IPS-20b (cell line): ENCODE measurements around the gene SNU13.

Experiments used
- H3K27ac ChIP-seq: one replicate; pipeline ENCODE4 v1.5.1; 2013; ENCODE audit warnings: low read length
- H3K27me3 ChIP-seq: 2 replicates; pipeline ENCODE4 v1.6.1; 2013; ENCODE audit warnings: mild to moderate bottlenecking, low read length, inconsistent platforms; ENCODE audit not compliant: insufficient read depth
- H3K36me3 ChIP-seq: 2 replicates; pipeline ENCODE4 v1.6.1; 2013; ENCODE audit warnings: low read depth, mild to moderate bottlenecking, inconsistent platforms, low read length, moderate library complexity; ENCODE audit not compliant: insufficient read depth
- H3K4me1 ChIP-seq: 2 replicates; pipeline ENCODE4 v1.6.1; 2013; ENCODE audit warnings: mild to moderate bottlenecking, control low read depth, inconsistent platforms, low read length, moderate library complexity; ENCODE audit not compliant: insufficient read depth
- H3K4me3 ChIP-seq: 2 replicates; pipeline ENCODE4 v1.5.1; 2013; ENCODE audit warnings: mild to moderate bottlenecking, low read length, inconsistent platforms
- H3K9ac ChIP-seq: 2 replicates; pipeline ENCODE4 v1.6.1; 2013; ENCODE audit warnings: low read depth, mild to moderate bottlenecking, inconsistent platforms, low read length, moderate library complexity
- H3K9me3 ChIP-seq: 2 replicates; pipeline ENCODE4 v1.6.1; 2013; ENCODE audit warnings: mild to moderate bottlenecking, low read depth, low read length, inconsistent platforms; ENCODE audit not compliant: insufficient read depth

Gene SNU13

GRCh38 chr22:41659941-41660340, 28.7 kb downstream of the SNU13 start:
- no peak overlapping the region for H3K27ac ChIP-seq
- no peak overlapping the region for H3K9ac ChIP-seq
- no peaks in the 10 kb centered on the region for H3K27me3 ChIP-seq
- H3K4me3 ChIP-seq: no peak overlapping the region
- H3K9me3 ChIP-seq: no peaks in the 10 kb centered on the region
- H3K36me3 ChIP-seq: peaks cover 100% of the 10 kb centered on the region
- H3K4me1 ChIP-seq: no peaks in the 10 kb centered on the region

- H3K4me1 ChIP-seq: no peaks in the 10 kb centered on the region
- no peak overlapping the region for H3K9ac ChIP-seq
- no peaks in the 10 kb centered on the region for H3K9me3 ChIP-seq
- no peak overlapping the region for H3K27ac ChIP-seq
- no peaks in the 10 kb centered on the region for H3K27me3 ChIP-seq
- H3K4me3 ChIP-seq: no peak overlapping the region
- H3K36me3 ChIP-seq: peaks cover 100% of the 10 kb centered on the region
Measured at GRCh38 chr22:41658869-41659268, 29.8 kb downstream of the SNU13 start.

GRCh38 chr22:41657709-41658108, 31.0 kb downstream of the SNU13 start:
- Histone ChIP-seq H3K36me3 (peaks cover 100% of the 10 kb centered on the region), H3K9ac (no peak overlapping the region), H3K27ac (no peak overlapping the region), H3K4me1 (no peaks in the 10 kb centered on the region), H3K4me3 (no peak overlapping the region), H3K9me3 (no peaks in the 10 kb centered on the region), H3K27me3 (no peaks in the 10 kb centered on the region)

GRCh38 chr22:41656556-41656955, 32.1 kb downstream of the SNU13 start:
- Histone ChIP-seq H3K4me1 (no peaks in the 10 kb centered on the region), H3K9me3 (no peaks in the 10 kb centered on the region), H3K36me3 (peaks cover 100% of the 10 kb centered on the region), H3K27ac (no peak overlapping the region), H3K9ac (no peak overlapping the region), H3K4me3 (no peak overlapping the region), H3K27me3 (no peaks in the 10 kb centered on the region)

GRCh38 chr22:41654322-41654721, 34.3 kb downstream of the SNU13 start:
- peaks cover 98% of the 10 kb centered on the region for H3K36me3 ChIP-seq
- no peak overlapping the region for H3K9ac ChIP-seq
- no peak overlapping the region for H3K4me3 ChIP-seq
- H3K27ac ChIP-seq: no peak overlapping the region
- H3K27me3 ChIP-seq: no peaks in the 10 kb centered on the region
- no peaks in the 10 kb centered on the region for H3K9me3 ChIP-seq
- H3K4me1 ChIP-seq: no peaks in the 10 kb centered on the region

GRCh38 chr22:41650821-41651220, 37.8 kb downstream of the SNU13 start:
- Histone ChIP-seq H3K4me1 (no peaks in the 10 kb centered on the region), H3K36me3 (peaks cover 96% of the 10 kb centered on the region), H3K9ac (no peak overlapping the region), H3K9me3 (no peaks in the 10 kb centered on the region), H3K27me3 (no peaks in the 10 kb centered on the region), H3K27ac (no peak overlapping the region), H3K4me3 (no peak overlapping the region)

- Histone ChIP-seq H3K4me3 (no peak overlapping the region), H3K36me3 (peaks cover 96% of the 10 kb centered on the region), H3K27ac (no peak overlapping the region), H3K4me1 (no peaks in the 10 kb centered on the region), H3K9ac (no peak overlapping the region), H3K27me3 (no peaks in the 10 kb centered on the region), H3K9me3 (no peaks in the 10 kb centered on the region)
Measured at GRCh38 chr22:41650229-41650628, 38.4 kb downstream of the SNU13 start.

GRCh38 chr22:41648432-41648831, 40.2 kb downstream of the SNU13 start:
- Histone ChIP-seq H3K36me3 (peaks cover 92% of the 10 kb centered on the region), H3K4me3 (no peak overlapping the region), H3K4me1 (no peaks in the 10 kb centered on the region)

GRCh38 chr22:41647771-41648170, 40.9 kb downstream of the SNU13 start:
- Histone ChIP-seq H3K4me3 (no peak overlapping the region), H3K9me3 (no peaks in the 10 kb centered on the region), H3K36me3 (peaks cover 92% of the 10 kb centered on the region), H3K27me3 (no peaks in the 10 kb centered on the region), H3K27ac (no peak overlapping the region), H3K9ac (no peak overlapping the region), H3K4me1 (no peaks in the 10 kb centered on the region)

More at GRCh38 chr22:41648432-41648831, 40.2 kb downstream of the SNU13 start:
- Histone ChIP-seq H3K9ac (no peak overlapping the region), H3K27ac (no peak overlapping the region), H3K9me3 (no peaks in the 10 kb centered on the region), H3K27me3 (no peaks in the 10 kb centered on the region)

GRCh38 chr22:41642331-41643110, 46.1 kb downstream of the SNU13 start:
- Histone ChIP-seq H3K27ac (no peak overlapping the region), H3K4me1 (no peaks in the 10 kb centered on the region), H3K27me3 (no peaks in the 10 kb centered on the region), H3K9ac (no peak overlapping the region), H3K4me3 (no peak overlapping the region), H3K9me3 (no peaks in the 10 kb centered on the region), H3K36me3 (peaks cover 96% of the 10 kb centered on the region)

GRCh38 chr22:41641854-41642253, 46.8 kb downstream of the SNU13 start:
- H3K9ac ChIP-seq: no peak overlapping the region
- H3K27ac ChIP-seq: no peak overlapping the region
- no peaks in the 10 kb centered on the region for H3K4me1 ChIP-seq
- H3K9me3 ChIP-seq: no peaks in the 10 kb centered on the region
- H3K4me3 ChIP-seq: no peak overlapping the region
- H3K27me3 ChIP-seq: no peaks in the 10 kb centered on the region
- H3K36me3 ChIP-seq: peaks cover 96% of the 10 kb centered on the region

GRCh38 chr22:41638748-41639147, 49.9 kb downstream of the SNU13 start:
- Histone ChIP-seq H3K27me3 (no peaks in the 10 kb centered on the region), H3K36me3 (peaks cover 98% of the 10 kb centered on the region), H3K4me3 (no peak overlapping the region), H3K9me3 (no peaks in the 10 kb centered on the region), H3K9ac (no peak overlapping the region), H3K4me1 (no peaks in the 10 kb centered on the region), H3K27ac (no peak overlapping the region)
